Activated CD4-positive, alpha-beta memory T cell treated with anti-CD3 and anti-CD28 coated beads for 36 hours (primary cell): ENCODE results near the gene ISM1. TPM values are rescaled to one million over a fixed set of nuclear protein-coding genes. Genes with fewer than 3 reads are reported as not detected.
"Not testable (repeated sequence)": the region's sequence is repeated elsewhere in the genome, so short reads cannot be mapped to it uniquely, and the experiment has no call there.

ENCODE experiments used
- CTCF ChIA-PET: fragments of 350-600 bp; sonication (Branson Sonifier 250); formaldehyde crosslinking; loops from one replicate; lab custom pipeline; 2021; ENCODE audit warnings: antibody characterized with exemption, inconsistent platforms; lab: Charles Lee
- POLR2A ChIA-PET: fragments of 350-600 bp; sonication (Branson Sonifier 250); formaldehyde crosslinking; loops from one replicate; lab custom pipeline; 2021; ENCODE audit warnings: antibody characterized with exemption; lab: Charles Lee
- DNase-seq: peaks from one replicate; pipeline ENCODE4 v3.0.0-alpha.2; 2020
- H3K27ac Mint-ChIP-seq: one replicate; pipeline ENCODE4 v1.8.0; 2021; ENCODE audit warnings: mixed read lengths
- H3K27me3 Mint-ChIP-seq: one replicate; pipeline ENCODE4 v1.8.0; 2021; ENCODE audit warnings: mixed read lengths
- H3K36me3 Mint-ChIP-seq: one replicate; pipeline ENCODE4 v1.8.0; 2021; ENCODE audit warnings: mixed read lengths
- H3K4me1 Mint-ChIP-seq: one replicate; pipeline ENCODE4 v1.8.0; 2021; ENCODE audit warnings: low read depth, mixed read lengths
- H3K4me3 Mint-ChIP-seq: one replicate; pipeline ENCODE4 v1.8.0; 2021; ENCODE audit warnings: mild to moderate bottlenecking, mixed read lengths
- H3K9me3 Mint-ChIP-seq: one replicate; pipeline ENCODE4 v1.8.0; 2021; ENCODE audit warnings: mixed read lengths
- intact Hi-C: fragments of 100-400 bp; cut with micrococcal nuclease; formaldehyde crosslinking; loops from one replicate; pipeline ENCODE4 v1.15.1; 2023
- total RNA-seq, 2 experiments: library from RNA; stranded (reverse); gene quantifications; one replicate each; pipeline ENCODE4 v1.2.3, GENCODE V29; 2021

Gene ISM1
- total RNA-seq, 2 experiments from 2014 or later = 0.34 to 0.36 TPM

- CTCF ChIA-PET = no interaction called here
- intact Hi-C loops = loop anchor here (5.0 to 10.0 kb wide), 3 partner anchors 40 to 562 kb away; partner anchors contain the start of genes ESF1, NDUFAF5 and TASP1
- Mint-ChIP-seq H3K4me1 (peaks cover 15% of the 10 kb centered on the region), H3K36me3 (peaks cover 4% of the 10 kb centered on the region), H3K27me3 (peaks cover 37% of the 10 kb centered on the region), H3K4me3 (peak overlapping the region; percentile 69), H3K9me3 (peaks cover 10% of the 10 kb centered on the region), H3K27ac (no peak overlapping the region)
- no peak for DNase-seq
- POLR2A ChIA-PET = no interaction called here
These were observed 1.2 kb downstream of the ISM1 start for GRCh38 chr20:13222319-13222716.

- Mint-ChIP-seq H3K27me3 (peaks cover 24% of the 10 kb centered on the region), H3K27ac (no peak overlapping the region), H3K4me1 (peaks cover 21% of the 10 kb centered on the region), H3K36me3 (peaks cover 7% of the 10 kb centered on the region), H3K4me3 (no peak overlapping the region), H3K9me3 (peaks cover 13% of the 10 kb centered on the region)
- ChIA-PET CTCF (no interaction called here), POLR2A (no interaction called here)
- intact Hi-C loops = loop anchor here (5.0 to 10.0 kb wide), 3 partner anchors 38 to 561 kb away; partner anchors contain the start of genes ESF1, NDUFAF5 and TASP1
- no peak for DNase-seq
These were observed 2.9 kb downstream of the ISM1 start for GRCh38 chr20:13223736-13224520.

GRCh38 chr20:13226367-13226766 is 5.3 kb downstream of the ISM1 start:
- Mint-ChIP-seq H3K36me3 (peaks cover 7% of the 10 kb centered on the region), H3K9me3 (peaks cover 13% of the 10 kb centered on the region), H3K4me1 (peaks cover 36% of the 10 kb centered on the region), H3K27me3 (peaks cover 10% of the 10 kb centered on the region), H3K4me3 (no peak overlapping the region), H3K27ac (no peak overlapping the region)
- intact Hi-C loops = loop anchor here (10.0 kb wide), 2 partner anchors 408 to 558 kb away; partner anchors contain the start of genes ESF1, NDUFAF5 and TASP1
- ChIA-PET POLR2A (no interaction called here), CTCF (no interaction called here)
- DNase-seq = no peak

GRCh38 chr20:13228771-13229170 is 7.7 kb downstream of the ISM1 start:
- Mint-ChIP-seq H3K9me3 (peaks cover 13% of the 10 kb centered on the region), H3K36me3 (peaks cover 9% of the 10 kb centered on the region), H3K27ac (peak overlapping the region; percentile 61), H3K4me1 (peaks cover 45% of the 10 kb centered on the region), H3K4me3 (no peak overlapping the region), H3K27me3 (peaks cover 2% of the 10 kb centered on the region)
- ChIA-PET CTCF (interaction anchor here (1.2 kb wide), 1 partner anchor 74 kb away, joined by 3 read pairs; no protein-coding TSS in a partner anchor), POLR2A (interaction anchor here (1.4 kb wide), 1 partner anchor 18 kb away, joined by 6 read pairs; no protein-coding TSS in a partner anchor)
- intact Hi-C loops = loop anchor here (1.0 to 10.0 kb wide), 5 partner anchors 8 to 556 kb away; partner anchors contain the start of genes ESF1, NDUFAF5 and TASP1
- DNase-seq = no peak

- Mint-ChIP-seq H3K4me3 (no peak overlapping the region), H3K9me3 (peaks cover 13% of the 10 kb centered on the region), H3K36me3 (peaks cover 9% of the 10 kb centered on the region), H3K27me3 (peaks cover 2% of the 10 kb centered on the region), H3K27ac (peak overlapping the region; percentile 49), H3K4me1 (peaks cover 42% of the 10 kb centered on the region)
- intact Hi-C loops = loop anchor here (1.0 to 10.0 kb wide), 5 partner anchors 9 to 555 kb away; partner anchors contain the start of genes ESF1, NDUFAF5 and TASP1
- ChIA-PET CTCF (no interaction called here), POLR2A (interaction anchor here (1.4 kb wide), 1 partner anchor 18 kb away, joined by 6 read pairs; no protein-coding TSS in a partner anchor)
- no peak for DNase-seq
These were observed 8.5 kb downstream of the ISM1 start for GRCh38 chr20:13229538-13229937.

GRCh38 chr20:13231031-13231752 is 10.1 kb downstream of the ISM1 start:
- Mint-ChIP-seq H3K4me1 (peaks cover 42% of the 10 kb centered on the region), H3K27ac (peak overlapping the region; percentile 40), H3K9me3 (peaks cover 10% of the 10 kb centered on the region), H3K27me3 (no peaks in the 10 kb centered on the region), H3K36me3 (peaks cover 11% of the 10 kb centered on the region), H3K4me3 (no peak overlapping the region)
- ChIA-PET POLR2A (no interaction called here), CTCF (no interaction called here)
- intact Hi-C loops = loop anchor here (1.0 kb wide), 1 partner anchor 19 kb away; no protein-coding TSS in a partner anchor
- peak; percentile 57 for DNase-seq

GRCh38 chr20:13232999-13233398 is 11.9 kb downstream of the ISM1 start:
- Mint-ChIP-seq H3K27ac (no peak overlapping the region), H3K36me3 (peaks cover 6% of the 10 kb centered on the region), H3K4me1 (peaks cover 42% of the 10 kb centered on the region), H3K4me3 (no peak overlapping the region), H3K27me3 (no peaks in the 10 kb centered on the region), H3K9me3 (peaks cover 2% of the 10 kb centered on the region)
- POLR2A ChIA-PET = no interaction called here
- intact Hi-C loops = no loop called here
- no peak for DNase-seq
- CTCF ChIA-PET = interaction anchor here (0.5 to 2.2 kb wide), 2 partner anchors 29 to 54 kb away, joined by 3 to 6 read pairs; no protein-coding TSS in a partner anchor

GRCh38 chr20:13234961-13235360 is 13.9 kb downstream of the ISM1 start:
- Mint-ChIP-seq H3K4me1 (peaks cover 26% of the 10 kb centered on the region), H3K4me3 (no peak overlapping the region), H3K36me3 (peaks cover 3% of the 10 kb centered on the region), H3K9me3 (no peaks in the 10 kb centered on the region), H3K27ac (no peak overlapping the region), H3K27me3 (no peaks in the 10 kb centered on the region)
- ChIA-PET POLR2A (no interaction called here), CTCF (interaction anchor here (2.2 kb wide), 1 partner anchor 27 kb away, joined by 6 read pairs; no protein-coding TSS in a partner anchor)
- no peak for DNase-seq
- intact Hi-C loops = no loop called here

- H3K9me3 Mint-ChIP-seq, H3K27ac Mint-ChIP-seq, H3K36me3 Mint-ChIP-seq, H3K4me3 Mint-ChIP-seq, intact Hi-C loops, DNase-seq, H3K27me3 Mint-ChIP-seq, POLR2A ChIA-PET: not testable (repeated sequence)
- H3K4me1 Mint-ChIP-seq = peaks cover 13% of the 10 kb centered on the region
- CTCF ChIA-PET = interaction anchor here (0.6 kb wide), 1 partner anchor 1425 kb away, joined by 3 read pairs; no protein-coding TSS in a partner anchor
These were observed 15.3 kb downstream of the ISM1 start for GRCh38 chr20:13236360-13236759.

- no peak for DNase-seq
- no peak overlapping the region for H3K27ac Mint-ChIP-seq
- POLR2A ChIA-PET = no interaction called here
- CTCF ChIA-PET = interaction anchor here (0.6 kb wide), 1 partner anchor 1426 kb away, joined by 3 read pairs; no protein-coding TSS in a partner anchor
- peaks cover 5% of the 10 kb centered on the region for H3K4me1 Mint-ChIP-seq
- intact Hi-C loops = no loop called here
- peaks cover 3% of the 10 kb centered on the region for H3K36me3 Mint-ChIP-seq
- no peaks in the 10 kb centered on the region for H3K27me3 Mint-ChIP-seq
- no peaks in the 10 kb centered on the region for H3K9me3 Mint-ChIP-seq
- H3K4me3 Mint-ChIP-seq = no peak overlapping the region
These were observed 16.1 kb downstream of the ISM1 start for GRCh38 chr20:13236990-13237720.

GRCh38 chr20:13238001-13238653 is 17.1 kb downstream of the ISM1 start:
- no peak for DNase-seq
- Mint-ChIP-seq H3K9me3 (no peaks in the 10 kb centered on the region), H3K4me1 (no peaks in the 10 kb centered on the region), H3K36me3 (peaks cover 2% of the 10 kb centered on the region), H3K27ac (no peak overlapping the region), H3K27me3 (no peaks in the 10 kb centered on the region), H3K4me3 (no peak overlapping the region)
- intact Hi-C loops = no loop called here
- ChIA-PET CTCF (no interaction called here), POLR2A (interaction anchor here (0.5 kb wide), 1 partner anchor 474 kb away, joined by 4 read pairs; no protein-coding TSS in a partner anchor)
